Heart left ventricle (tissue), 13 donors: ENCODE data around the gene DHX35.

Source experiments
- CTCF ChIP-seq, 12 donors: fragments of 200-600 bp; sonication (generic) in 4 of 12; IDR thresholded peaks; one replicate each; pipeline versions ENCODE4 v1.5.0 to v1.8.0; 2018 to 2022; ENCODE audit warnings: antibody characterized with exemption in 12 of 12, mild to moderate bottlenecking in 5 of 12
- POLR2A ChIP-seq, 2 donors: fragments of 450-650 bp; IDR thresholded peaks; one replicate each; pipeline ENCODE4 v1.6.1; 2017; ENCODE audit warnings: antibody characterized with exemption in 2 of 2, mild to moderate bottlenecking in 2 of 2, moderate library complexity in 2 of 2
- donor health status: ischemic (EF 13 %, LVEDD 7.1; RV severe dilation, severe dysfunction).
- donor health status: DM: no; HTN: yes; CAD: no.
- donor health status: DM: no; HTN: no; CAD: no.
- donor health status: ischemic (EF 25% LVEDD 6.9; RV normal size, moderate dysfunction).
- donor health status: ischemic (EF 25% LVEDD 5.7; RV mildly dilated, moderate dysfunction).
- donor health status: ischemic (EF 35%, LVEDD 5.7; RV mildly dilated, moderate dysfunction).
- donor health status: nonischemic (EF 11% LVEDD 7.7; RV severe dilation, severe dysfunction).
- donor health status: DM: yes; HTN: yes; CAD: no.
- donor health status: PGD.
- donor health status: ischemic (EF 29% LVEDD 5.4; RV normal size, mild dysfunction).
- donor health status: nonischemic (EF 23%, LVEDD 6.1; RV moderate dilation, normal function).

- no peak for TF ChIP-seq POLR2A (IDR thresholded peaks at IDR 0.05)
- no peak for TF ChIP-seq CTCF (IDR thresholded peaks at IDR 0.05)
These were observed 11.0 kb downstream of the DHX35 start for GRCh38 chr20:38973107-38973506.
